Ovary (tissue), 9 donors: ENCODE results near the gene SORCS2. TPM values are rescaled to one million over a fixed set of nuclear protein-coding genes. Genes with fewer than 3 reads are reported as not detected.

Experiments used
- DNase-seq, 5 donors: peaks; one replicate each; pipeline ENCODE4 v3.0.0-alpha.2; 2019 to 2020
- H3K27ac ChIP-seq, 2 donors: fragments of 200-600 bp; one replicate each; pipeline versions ENCODE4 v1.5.1 to v1.8.0; 2019 to 2022
- H3K27me3 ChIP-seq: fragments of 200-600 bp; one replicate; pipeline ENCODE4 v1.8.0; 2022
- H3K36me3 ChIP-seq: fragments of 200-600 bp; sonication (generic); one replicate; pipeline ENCODE4 v1.5.1; 2019
- H3K4me1 ChIP-seq: one replicate; pipeline ENCODE4 v1.8.1; 2013; ENCODE audit warnings: mild to moderate bottlenecking, moderate library complexity; ENCODE audit not compliant: insufficient read depth
- H3K4me3 ChIP-seq: fragments of 200-600 bp; sonication (generic); one replicate; pipeline ENCODE4 v1.5.1; 2017
- H3K9me3 ChIP-seq, 2 donors: fragments of 200-600 bp in 1 of 2; sonication (generic) in 1 of 2; one replicate each; pipeline versions ENCODE4 v1.5.1 to v1.8.1; 2013 to 2019; ENCODE audit warnings: mild to moderate bottlenecking in 1 of 2, moderate library complexity in 1 of 2
- CTCF ChIP-seq, 3 donors: fragments of 450-650 bp in 2 of 3; fragments of 200-600 bp in 1 of 3; IDR thresholded peaks; one replicate each; pipeline versions ENCODE4 v1.5.1 to v1.8.0; 2016 to 2022; ENCODE audit warnings: antibody characterized with exemption in 3 of 3, mild to moderate bottlenecking in 1 of 3
- EP300 ChIP-seq: sonication (generic); formaldehyde crosslinking; IDR thresholded peaks from one replicate; pipeline ENCODE4 v1.6.1; 2017; ENCODE audit warnings: antibody characterized with exemption
- POLR2A ChIP-seq: fragments of 450-650 bp; IDR thresholded peaks from one replicate; pipeline ENCODE4 v1.6.1; 2017; ENCODE audit warnings: antibody characterized with exemption, mild to moderate bottlenecking, moderate library complexity
- WGBS, 3 donors: extraction: QIAGEN DNeasy Blood & Tissue Kit in 1 of 3; methylation state at CpG; one replicate each; pipeline versions ENCODE4 v1.1.5 to v1.1.7; 2013 to 2017; 5-methylcytosine and 5-hydroxymethylcytosine counted together
- intact Hi-C, 4 donors: fragments of 100-400 bp; cut with DNase I; formaldehyde crosslinking; loops; one replicate each; pipeline versions ENCODE4 v1.11.0 to v1.15.1; 2022 to 2023
- polyA plus RNA-seq, 2 donors: library from polyadenylated mRNA; stranded (reverse); fragments of 200-250 nt in 1 of 2; fragments of 350-450 nt in 1 of 2; fragmentation: Illumina TruSeq in 1 of 2; extraction: RNeasy Lipid Tissue Mini Kit (QIAGEN cat#74804) in 1 of 2; gene quantifications; one replicate each; pipeline ENCODE4 v1.2.3, GENCODE V29; 2013 to 2014
- total RNA-seq, 7 donors: library from RNA; depleted of rRNA in 2 of 7; stranded (reverse); fragments of >200 nt in 2 of 7; fragmentation: NEBNext Ultra II Directional in 3 of 7; extraction: Animal tissue kit (Norgen Biotek cat#: 25700) in 3 of 7; gene quantifications; one replicate each; pipeline versions ENCODE4 v1.1.0 to v1.2.4, GENCODE V29; 2016 to 2023
- donor health status: DM: no; HTN: no; CAD: no; lungs with moderate emphysema.
- donor health status: DM: no; HTN: no; CAD: no.
- donor health status: Bipolar disorder and iron deficiency.
- donor health status: DM: yes; HTN: yes; CAD: no.
- donor health status: DM: no; HTN: no; CAD: no.
- donor health status: DM: yes; HTN: yes; CAD: no.

The SORCS2 gene
- total and polyA plus RNA-seq, 9 donors = 0.60 to 23.9 (median 7.1) TPM

- Histone ChIP-seq H3K4me1 (peaks cover 41% of the 10 kb centered on the region), H3K9me3 (no peaks in the 10 kb centered on the region), H3K4me3 (no peak overlapping the region), H3K27ac (peak overlapping the region in 1 of 2 donors; percentile 74), H3K27me3 (no peaks in the 10 kb centered on the region), H3K36me3 (no peaks in the 10 kb centered on the region)
- no peak for DNase-seq
- 89 to 91% (median 91%) methylated on average over 32 of the region's 32 CpGs for WGBS, 3 donors
- intact Hi-C loops = loop anchor here in 1 of 4 donors (5.0 kb wide), 1 partner anchor 188 kb away; no protein-coding TSS in a partner anchor
- TF ChIP-seq CTCF (IDR thresholded peaks at IDR 0.05) (no peak), EP300 (no peak), POLR2A (no peak)
Measured at GRCh38 chr4:7649741-7650531, 457.6 kb downstream of the SORCS2 start.

- Histone ChIP-seq H3K27ac (peak overlapping the region; percentile 50 to 74), H3K4me3 (no peak overlapping the region), H3K4me1 (peaks cover 46% of the 10 kb centered on the region), H3K27me3 (no peaks in the 10 kb centered on the region), H3K9me3 (no peaks in the 10 kb centered on the region), H3K36me3 (no peaks in the 10 kb centered on the region)
- intact Hi-C loops = loop anchor here in 1 of 4 donors (5.0 kb wide), 1 partner anchor 188 kb away; no protein-coding TSS in a partner anchor
- DNase-seq = peak in 2 of 5 donors; percentile 43 to 64
- TF ChIP-seq EP300 = no peak
- TF ChIP-seq CTCF (IDR thresholded peaks at IDR 0.05) = no peak
- no peak for TF ChIP-seq POLR2A
- 53 to 63% (median 54%) methylated on average over 21 to 22 of the region's 22 CpGs for WGBS, 3 donors
Measured at GRCh38 chr4:7650606-7651385, 458.5 kb downstream of the SORCS2 start.

GRCh38 chr4:7651461-7651921, 459.2 kb downstream of the SORCS2 start:
- 10 to 16% (median 14%) methylated on average over 8 of the region's 8 CpGs for WGBS, 3 donors
- intact Hi-C loops = loop anchor here in 1 of 4 donors (5.0 kb wide), 1 partner anchor 189 kb away; no protein-coding TSS in a partner anchor
- peak overlapping the region; percentile 53 to 74 for H3K27ac ChIP-seq

More at GRCh38 chr4:7651461-7651921, 459.2 kb downstream of the SORCS2 start:
- TF ChIP-seq CTCF (IDR thresholded peaks at IDR 0.05) = no peak
- no peak for TF ChIP-seq EP300
- TF ChIP-seq POLR2A = no peak
- no peak overlapping the region for H3K4me3 ChIP-seq
- peaks cover 50% of the 10 kb centered on the region for H3K4me1 ChIP-seq
- no peaks in the 10 kb centered on the region for H3K36me3 ChIP-seq
- DNase-seq = peak; percentile 69 to 84 (median 79)
- no peaks in the 10 kb centered on the region for H3K9me3 ChIP-seq
- H3K27me3 ChIP-seq = no peaks in the 10 kb centered on the region
